NCI-H146 treated with DMSO at 0.1 percent for 48 hours (cell line): Measurements from ENCODE around the gene SCIN.
"Not testable (repeated sequence)": the region's sequence is repeated elsewhere in the genome, so short reads cannot be mapped to it uniquely, and the experiment has no call there.

Experiments used
- DNase-seq: peaks from one replicate; lab custom pipeline; 2025; ENCODE audit not compliant: unreplicated experiment; lab: John Stamatoyannopoulos, UW

The SCIN gene

DNA sequence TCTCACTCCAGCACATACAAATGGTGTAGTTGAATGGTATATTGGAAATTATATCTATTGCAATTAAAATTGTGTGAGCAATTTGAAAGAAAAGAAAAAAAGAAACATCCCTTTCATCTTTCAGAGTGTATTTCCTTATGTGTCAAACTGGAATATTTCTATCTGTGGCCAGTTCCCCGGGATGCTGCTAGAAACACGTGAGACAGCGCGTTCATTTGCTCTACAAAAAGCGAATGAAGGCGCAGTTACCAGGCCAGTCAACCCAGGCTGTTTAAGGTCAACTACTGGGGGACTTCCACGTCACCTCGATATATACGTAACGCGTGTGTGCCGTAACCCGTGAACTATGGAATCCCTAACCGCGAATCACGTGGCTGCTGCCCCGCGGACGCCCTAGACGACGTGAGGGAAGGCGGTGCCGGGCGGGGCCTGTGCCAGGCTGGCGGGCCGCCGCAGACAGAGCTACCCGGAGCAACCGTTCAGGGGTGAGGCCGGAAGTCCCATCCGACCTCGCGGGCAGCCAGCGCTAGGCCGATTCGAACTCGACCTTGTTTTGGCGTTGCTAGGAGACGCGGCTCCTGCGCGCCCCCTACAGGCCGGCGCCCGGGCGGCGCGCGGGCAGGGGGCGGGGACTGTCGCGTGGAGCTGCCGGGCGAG lies 115.8 kb downstream of the SCIN start:
- peak; percentile 91 for DNase-seq

DNA sequence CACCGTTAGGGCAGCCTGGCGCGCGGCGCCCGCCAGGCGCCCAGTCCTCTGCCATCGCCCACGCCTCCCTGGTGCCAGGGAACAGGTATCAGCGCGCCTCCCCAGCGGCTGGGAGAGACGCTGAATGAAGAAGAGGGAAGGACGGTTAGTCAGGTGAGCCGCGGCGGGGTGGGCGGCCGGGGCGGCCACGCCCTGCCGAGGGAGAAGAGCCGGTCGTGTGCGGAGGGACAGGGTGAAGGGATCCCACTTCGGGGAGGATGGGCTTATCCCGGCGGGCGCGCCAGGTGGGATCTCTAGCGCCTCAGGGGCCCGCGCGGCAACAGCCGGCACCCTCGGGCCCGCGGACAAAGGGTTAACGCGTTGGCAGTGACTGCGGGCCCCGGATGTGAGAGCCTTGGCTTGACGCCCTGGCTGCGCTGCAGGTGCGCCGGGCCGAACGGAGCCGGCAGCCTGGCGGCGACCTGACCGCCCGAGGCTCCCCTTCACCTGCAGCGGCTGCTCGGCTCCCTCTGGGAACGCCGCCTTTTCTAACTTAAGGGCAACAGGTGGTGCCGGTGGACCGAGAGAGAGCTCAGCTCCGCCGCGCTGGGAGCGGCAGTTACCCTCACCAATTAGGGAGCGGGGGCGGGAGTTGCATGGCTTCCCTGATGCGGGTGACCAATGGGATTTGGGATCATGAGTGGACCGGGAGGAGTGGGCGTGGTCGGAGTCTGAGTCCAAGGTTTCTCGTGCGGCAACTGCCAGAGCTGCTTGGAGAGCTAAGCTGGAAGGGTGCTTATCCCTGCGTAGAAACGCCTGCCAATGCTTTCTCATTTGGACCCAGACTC lies 116.6 kb downstream of the SCIN start, which contains the start of gene ARL4A:
TSS of gene ARL4A (plus strand) at position 743 of the 827 bp plus-strand sequence. CDS start 622 bp downstream, outside the sequence.
- DNase-seq: peak; percentile 97

DNA sequence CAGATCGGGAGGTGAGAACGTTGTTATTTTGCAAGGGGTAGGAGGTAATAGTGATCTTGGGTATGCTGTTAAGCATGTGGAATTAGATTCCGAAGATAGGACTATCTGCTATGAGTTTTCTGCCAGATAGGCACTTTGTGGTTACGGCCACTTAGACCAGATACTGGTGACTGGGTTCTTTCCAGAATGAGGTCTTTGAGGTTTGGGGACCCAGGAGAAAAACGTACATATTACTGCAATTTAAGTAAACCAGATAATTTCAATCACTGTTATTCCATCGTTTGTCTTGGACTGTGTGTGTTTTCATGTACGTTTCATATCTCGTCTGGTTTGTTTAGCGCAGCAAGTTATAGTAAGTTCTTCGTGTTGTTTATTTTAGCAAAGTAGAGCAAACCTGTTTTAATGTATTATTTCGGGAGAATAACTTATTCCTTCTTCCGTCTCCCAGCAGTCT lies 117.2 kb downstream of the SCIN start:
- DNase-seq: no peak

- not testable (repeated sequence) for DNase-seq
These were observed 118.1 kb downstream of the SCIN start for GRCh38 chr7:12688485-12689170.

GRCh38 chr7:12689451-12689850 lies 118.9 kb downstream of the SCIN start:
- DNase-seq: no peak

GRCh38 chr7:12690041-12690878 lies 119.7 kb downstream of the SCIN start:
- no peak for DNase-seq

DNA sequence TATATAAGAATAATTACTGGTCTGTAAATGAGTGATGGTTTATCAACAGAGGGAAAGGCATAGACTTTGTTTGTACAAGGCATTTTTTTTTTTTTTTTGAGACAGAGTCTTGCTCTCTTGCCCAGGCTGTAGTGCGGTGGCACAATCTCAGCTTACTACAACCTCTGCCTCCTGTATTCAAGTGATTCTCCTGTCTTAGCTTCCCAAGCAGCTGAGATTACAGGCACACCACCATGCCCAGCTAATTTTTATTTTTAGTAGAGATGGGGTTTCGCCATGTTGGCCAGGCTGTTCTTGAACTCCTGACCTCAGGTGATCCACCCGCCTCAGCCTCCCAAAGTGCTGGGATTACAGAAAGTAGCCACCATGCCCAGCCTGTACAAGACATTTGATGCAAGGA lies 120.9 kb downstream of the SCIN start:
- not testable (repeated sequence) for DNase-seq

GRCh38 chr7:12692035-12692434 lies 121.5 kb downstream of the SCIN start:
- no peak for DNase-seq

DNA sequence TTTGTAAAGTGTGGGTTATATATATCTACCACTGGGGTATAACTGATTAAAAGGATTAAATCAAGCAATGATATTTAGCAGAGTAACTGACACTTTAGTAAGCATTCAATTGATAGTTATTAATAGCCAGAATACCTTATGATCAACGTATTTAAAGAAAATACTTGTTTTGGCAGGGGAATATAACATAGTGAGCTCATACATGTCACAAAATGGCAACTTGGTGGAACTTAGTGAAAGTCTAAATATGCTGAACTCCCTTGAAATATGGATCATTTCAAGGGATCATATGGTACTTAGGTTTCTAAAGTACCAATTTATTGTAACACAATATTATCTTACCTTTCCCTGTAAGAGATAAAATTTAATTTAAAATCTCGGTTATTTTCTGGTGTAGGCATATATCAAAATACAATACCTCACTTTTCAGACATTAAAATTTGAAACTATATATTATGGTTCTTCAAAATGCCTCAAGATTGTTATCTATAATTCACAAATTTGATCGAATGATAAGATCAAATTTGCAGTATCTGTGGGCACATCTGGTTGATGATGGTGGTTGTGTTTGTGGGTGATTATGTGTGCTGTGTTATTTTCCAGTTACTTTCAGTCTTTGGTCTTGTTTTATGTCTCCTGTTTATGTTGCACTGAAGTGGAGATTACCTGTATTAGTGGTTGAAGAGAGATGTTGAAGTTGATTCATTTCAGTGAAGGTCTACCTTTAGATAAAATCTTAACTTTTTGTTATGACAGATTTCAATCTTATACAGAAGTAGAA lies 122.1 kb downstream of the SCIN start:
- no peak for DNase-seq

- DNase-seq: no peak
These were observed 124.3 kb downstream of the SCIN start for GRCh38 chr7:12694817-12695216.

- DNase-seq: no peak
These were observed 125.4 kb downstream of the SCIN start for GRCh38 chr7:12695965-12696364.

GRCh38 chr7:12699299-12699698 lies 128.8 kb downstream of the SCIN start:
- no peak for DNase-seq

GRCh38 chr7:12701433-12701832 lies 130.9 kb downstream of the SCIN start:
- no peak for DNase-seq

GRCh38 chr7:12703881-12704280 lies 133.4 kb downstream of the SCIN start:
- DNase-seq: no peak

DNA sequence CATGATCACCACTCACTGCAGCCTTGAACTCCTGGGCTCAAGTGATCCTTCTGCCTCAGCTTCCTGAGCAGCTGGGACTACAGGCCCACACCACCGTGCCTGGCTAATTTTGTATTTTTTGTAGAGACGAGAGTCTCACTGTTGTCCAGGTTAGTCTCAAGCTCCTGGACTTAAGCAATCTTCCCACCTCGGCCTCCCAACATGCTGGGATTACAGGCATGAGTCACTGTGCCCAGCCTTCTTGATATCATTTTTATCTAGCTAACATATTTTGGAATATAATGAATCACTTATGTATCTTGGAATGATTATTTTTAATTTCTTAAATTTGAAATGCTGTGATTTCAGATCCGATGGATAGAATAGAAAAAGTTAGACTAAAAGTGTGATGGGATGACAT lies 135.4 kb downstream of the SCIN start:
- DNase-seq: no peak

- DNase-seq: peak; percentile 54
These were observed 136.5 kb downstream of the SCIN start for GRCh38 chr7:12706900-12707536.

DNA sequence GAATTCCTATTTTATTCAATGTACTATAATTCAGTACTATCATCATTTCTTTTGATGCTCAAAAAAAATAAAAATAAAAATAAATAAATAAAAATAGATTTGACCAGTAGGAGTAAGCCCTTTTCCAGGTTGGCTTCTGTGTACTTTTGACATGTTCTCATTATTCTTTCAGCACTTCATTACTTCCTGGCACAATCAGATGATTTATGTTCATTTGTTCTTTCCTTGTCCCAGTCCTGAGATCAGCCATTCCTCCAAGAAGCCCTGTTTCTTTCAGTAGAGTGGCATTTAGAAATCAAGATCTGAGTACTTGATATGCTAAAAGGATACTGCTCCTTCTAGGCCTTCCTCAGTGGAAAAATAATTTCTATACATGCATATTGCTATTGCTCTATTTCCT lies 137.8 kb downstream of the SCIN start:
- DNase-seq: no peak
